HCT116 (cell line): Measurements from ENCODE around the gene BCO1. TPM values are rescaled to one million over a fixed set of nuclear protein-coding genes. Genes with fewer than 3 reads are reported as not detected.

Source experiments
- ATAC-seq: fragments of 200-7000 bp; cut with Tn5 transposase; 2 replicates; pipeline ENCODE4 v1.9.1; 2020; ENCODE audit warnings: mild to moderate bottlenecking, moderate library complexity
- BruUV-seq: library from RNA; stranded (reverse); fragments of 400-500 nt; replicated peaks from 2 replicates; lab custom pipeline; 2021; lab: Mats Ljungman, UMichigan
- CTCF ChIA-PET: fragments of 300-600 bp; sonication (Branson Sonifier 250); formaldehyde crosslinking; loops from one replicate; lab custom pipeline; 2021; ENCODE audit warnings: antibody characterized with exemption; lab: Charles Lee
- POLR2A ChIA-PET: fragments of 300-600, 350-600 bp; sonication (Branson Sonifier 250); formaldehyde crosslinking; loops from one replicate; lab custom pipeline; 2021; ENCODE audit warnings: antibody characterized with exemption; lab: Charles Lee
- RAD21 ChIA-PET, 2 experiments: fragments of 300-600 bp; sonication (Branson Sonifier 250); formaldehyde crosslinking; loops; one replicate each; lab custom pipeline; 2023; ENCODE audit warnings: low total read pairs in 2 of 2; ENCODE audit not compliant: uncharacterized antibody in 2 of 2, unreplicated experiment in 2 of 2, low non-redundant PET in 1 of 2; lab: Charles Lee
- DNase-seq: peaks from one replicate; pipeline ENCODE4 v3.0.0-alpha.2; 2010; ENCODE audit warnings: low read depth, low spot score
- H2AFZ ChIP-seq: fragments of 200-600 bp; shearing (Covaris generic), sonication (generic); 2 replicates; pipeline ENCODE4 v1.6.1; 2017; ENCODE audit warnings: low read depth, mixed run types, mixed read lengths, antibody characterized with exemption, low read length; ENCODE audit not compliant: poor library complexity, severe bottlenecking
- H3K27ac ChIP-seq: 2 replicates; pipeline ENCODE4 v1.5.1; 2012; ENCODE audit warnings: low read depth, low read length
- H3K27me3 ChIP-seq: fragments of 200-600 bp; sonication (generic); 2 replicates; pipeline ENCODE4 v1.6.1; 2016; ENCODE audit warnings: mixed run types, low read length, mixed read lengths; ENCODE audit not compliant: insufficient read depth
- H3K36me3 ChIP-seq, 2 experiments: fragments of 200-500 bp in 1 of 2; fragments of 200-600 bp in 1 of 2; sonication (Bioruptor generic) in 1 of 2; sonication (generic) in 1 of 2; 2 replicates each; pipeline versions ENCODE4 v1.5.1 to v1.6.1; 2014 to 2016; ENCODE audit warnings: low read length in 2 of 2, inconsistent platforms in 1 of 2, mixed read lengths in 1 of 2, mixed run types in 1 of 2; ENCODE audit not compliant: insufficient read depth in 2 of 2, control insufficient read depth in 1 of 2
- H3K4me1 ChIP-seq, 2 experiments: fragments of 200-600 bp in 1 of 2; sonication (generic) in 1 of 2; 2 replicates each; pipeline versions ENCODE4 v1.5.1 to v1.6.1; 2012 to 2017; ENCODE audit warnings: low read length in 2 of 2, inconsistent platforms in 1 of 2, mild to moderate bottlenecking in 1 of 2, mixed read lengths in 1 of 2, mixed run types in 1 of 2, moderate library complexity in 1 of 2; ENCODE audit not compliant: insufficient read depth in 2 of 2, control insufficient read depth in 1 of 2
- H3K4me2 ChIP-seq: fragments of 200-600 bp; sonication (generic); 2 replicates; pipeline ENCODE4 v1.6.1; 2017; ENCODE audit warnings: mixed run types, low read length, mixed read lengths
- H3K4me3 ChIP-seq, 2 experiments: fragments of 200-600 bp in 1 of 2; sonication (generic) in 1 of 2; replicated peaks in 1 of 2; 2 replicates each; pipeline ENCODE4 v1.5.1; 2011 to 2016; ENCODE audit warnings: low read length in 2 of 2, control low read depth in 1 of 2, low read depth in 1 of 2, mild to moderate bottlenecking in 1 of 2, mixed read lengths in 1 of 2, mixed run types in 1 of 2
- H3K79me2 ChIP-seq: fragments of 200-600 bp; sonication (generic); 2 replicates; pipeline ENCODE4 v1.6.1; 2017; ENCODE audit warnings: mild to moderate bottlenecking, mixed run types, low read length, moderate library complexity, mixed read lengths; ENCODE audit not compliant: insufficient read depth
- H3K9ac ChIP-seq: fragments of 200-600 bp; sonication (generic); 2 replicates; pipeline ENCODE4 v1.6.1; 2016; ENCODE audit warnings: low read length, mixed read lengths
- H3K9me2 ChIP-seq: fragments of 200-600 bp; sonication (generic), shearing (Covaris generic); 2 replicates; pipeline ENCODE4 v1.6.1; 2017; ENCODE audit warnings: mixed run types, mild to moderate bottlenecking, moderate library complexity; ENCODE audit not compliant: insufficient read depth
- H3K9me3 ChIP-seq, 2 experiments: fragments of 200-500 bp in 1 of 2; fragments of 200-600 bp in 1 of 2; sonication (Bioruptor generic) in 1 of 2; sonication (generic) in 1 of 2; 2 replicates each; pipeline ENCODE4 v1.6.1; 2014 to 2017; ENCODE audit warnings: low read length in 2 of 2, mixed read lengths in 2 of 2, inconsistent platforms in 1 of 2, low read depth in 1 of 2, mild to moderate bottlenecking in 1 of 2, mixed run types in 1 of 2, moderate library complexity in 1 of 2; ENCODE audit not compliant: control insufficient read depth in 1 of 2, insufficient read depth in 1 of 2
- H4K20me1 ChIP-seq: fragments of 200-600 bp; sonication (generic), shearing (Covaris generic); 2 replicates; pipeline ENCODE4 v1.6.1; 2017; ENCODE audit warnings: mixed run types, mild to moderate bottlenecking, moderate library complexity; ENCODE audit not compliant: insufficient read depth
- CBX3 ChIP-seq: IDR thresholded peaks from 2 replicates; pipeline ENCODE4 v1.6.1; 2012; ENCODE audit warnings: low read depth
- EGR1 ChIP-seq: IDR thresholded peaks from 2 replicates; pipeline ENCODE4 v1.6.1; 2012; ENCODE audit warnings: low read depth
- ELF1 ChIP-seq: IDR thresholded peaks from 2 replicates; pipeline ENCODE4 v1.6.1; 2012; ENCODE audit warnings: low read depth, borderline replicate concordance
- EZH2 ChIP-seq: fragments of 200-600 bp; sonication (generic); IDR thresholded peaks from 2 replicates; pipeline ENCODE4 v1.6.1; 2017; ENCODE audit warnings: antibody characterized with exemption, mixed run types
- FOSL1 ChIP-seq: IDR thresholded peaks from 2 replicates; pipeline ENCODE4 v1.6.1; 2012; ENCODE audit warnings: low read depth
- JUND ChIP-seq: IDR thresholded peaks from 2 replicates; pipeline ENCODE4 v1.6.1; 2012
- MAX ChIP-seq: IDR thresholded peaks from 2 replicates; pipeline ENCODE4 v1.6.1; 2012
- POLR2A ChIP-seq: IDR thresholded peaks from 2 replicates; pipeline ENCODE4 v1.7.0; 2011; ENCODE audit warnings: borderline replicate concordance; ENCODE audit not compliant: insufficient read depth, insufficient read length; ENCODE audit errors: extremely low read depth
- POLR2AphosphoS5 ChIP-seq: IDR thresholded peaks from 2 replicates; pipeline ENCODE4 v1.6.1; 2011; ENCODE audit warnings: mild to moderate bottlenecking, low read depth, low read length, moderate library complexity
- RAD21 ChIP-seq: IDR thresholded peaks from 2 replicates; pipeline ENCODE4 v1.6.1; 2012; ENCODE audit warnings: low read depth, mild to moderate bottlenecking
- SP1 ChIP-seq: IDR thresholded peaks from 2 replicates; pipeline ENCODE4 v1.6.1; 2012; ENCODE audit warnings: low read depth
- SRF ChIP-seq: IDR thresholded peaks from 2 replicates; pipeline ENCODE4 v1.6.1; 2012; ENCODE audit warnings: low read depth
- ZFX ChIP-seq: fragments of 450-650 bp; IDR thresholded peaks from 2 replicates; pipeline ENCODE4 v1.6.1; 2017
- ZNF274 ChIP-seq: fragments of 200-500 bp; sonication (Bioruptor generic); IDR thresholded peaks from 2 replicates; pipeline ENCODE4 v1.6.1; 2014; ENCODE audit warnings: mild to moderate bottlenecking, low read depth, low read length, inconsistent platforms
- intact Hi-C: fragments of 100-400 bp; cut with micrococcal nuclease; formaldehyde crosslinking; loops from 2 replicates; pipeline ENCODE4 v1.10.0; 2022
- total RNA-seq: library from RNA; stranded (reverse); gene quantifications from one replicate; pipeline ENCODE4 v1.2.1, GENCODE V29; 2021; ENCODE audit not compliant: unreplicated experiment

The BCO1 gene
- total RNA-seq, 1 experiment from 2014 or later = not detected

DNA sequence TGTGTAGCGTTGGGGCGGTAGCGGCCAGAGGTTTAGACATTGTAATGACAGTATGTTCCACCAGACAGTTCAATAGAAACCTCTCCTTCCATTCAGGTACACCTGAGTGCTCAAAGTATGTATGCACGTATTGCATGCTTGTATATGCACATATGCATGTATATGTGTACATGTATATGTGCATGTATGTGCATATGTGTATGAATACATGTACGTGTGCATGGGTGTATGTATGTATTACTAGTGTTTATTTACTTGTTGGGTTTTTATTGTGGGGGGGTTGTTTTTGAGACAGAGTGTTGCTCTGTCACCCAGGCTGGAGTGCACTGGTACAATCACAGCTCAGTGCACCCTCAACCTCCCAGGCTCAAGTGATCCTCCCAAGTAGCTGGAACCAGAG, 30.0 kb downstream of the BCO1 start:
- no peaks in the 10 kb centered on the region for H3K27me3 ChIP-seq
- intact Hi-C loops = no loop called here
- H3K9me2 ChIP-seq = no peaks in the 10 kb centered on the region
- no peak overlapping the region for H3K4me2 ChIP-seq
- no peak overlapping the region for H3K4me3 ChIP-seq
- H2AFZ ChIP-seq = no peak overlapping the region
- no peak for DNase-seq
- ChIA-PET CTCF (no interaction called here), RAD21 (no interaction called here), POLR2A (no interaction called here)
- TF ChIP-seq ZFX (no peak), JUND (no peak), ZNF274 (no peak), CBX3 (no peak), ELF1 (no peak), EZH2 (no peak), SP1 (no peak), POLR2AphosphoS5 (no peak), FOSL1 (no peak), POLR2A (no peak), RAD21 (no peak)
- H4K20me1 ChIP-seq = no peaks in the 10 kb centered on the region
- no TSS peak for BruUV-seq
- no peaks in the 10 kb centered on the region for H3K79me2 ChIP-seq
- no peaks in the 10 kb centered on the region for H3K36me3 ChIP-seq
- H3K9ac ChIP-seq = no peak overlapping the region
- no peaks in the 10 kb centered on the region for H3K9me3 ChIP-seq
- H3K27ac ChIP-seq = no peak overlapping the region
- ATAC-seq = no peak
- peaks cover 0 to 13% of the 10 kb centered on the region in 2 experiments; a peak in 2 of 4 replicates for H3K4me1 ChIP-seq

DNA sequence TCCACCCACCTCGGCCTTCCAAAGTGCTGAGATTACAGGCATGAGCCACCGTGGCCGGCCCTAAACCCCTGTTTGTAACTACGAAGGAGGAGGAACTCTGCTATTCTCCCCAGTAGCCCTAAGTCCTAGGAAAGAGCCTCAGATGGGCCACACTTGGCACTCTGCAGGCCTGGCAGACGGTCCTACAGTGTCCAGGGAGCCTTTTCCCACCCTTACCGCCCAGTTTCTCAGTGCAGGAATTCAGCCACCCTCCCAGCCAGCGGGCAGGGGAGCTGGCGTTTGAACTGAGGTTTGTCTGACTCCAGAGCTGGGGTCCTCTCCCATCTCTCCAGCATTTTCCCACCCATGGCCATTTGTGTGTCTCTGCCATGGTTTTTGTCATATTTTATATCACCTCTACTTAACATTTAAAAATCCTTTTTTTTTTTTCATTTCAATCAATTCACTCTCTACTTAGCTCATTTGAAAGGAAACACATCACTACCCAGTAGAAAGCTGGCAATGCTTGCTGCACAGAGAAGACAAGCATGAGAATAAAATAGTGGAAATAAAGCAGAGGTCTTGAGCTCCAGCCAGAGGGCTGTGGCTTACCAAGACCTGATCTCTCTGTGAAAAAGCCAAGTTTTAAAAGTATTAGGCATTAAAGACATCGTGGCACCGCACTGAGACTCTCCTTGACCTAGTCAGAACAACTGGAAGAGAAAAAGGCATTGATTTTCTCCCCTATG, 34.9 kb downstream of the BCO1 start:
- CTCF ChIA-PET = interaction anchor here (2.3 to 2.6 kb wide), 2 partner anchors 9 to 12 kb away, joined by 7 to 8 read pairs; no protein-coding TSS in a partner anchor
- RAD21 ChIA-PET = no interaction called here
- BruUV-seq = no TSS peak

More for the DNA sequence above, 34.9 kb downstream of the BCO1 start:
- no peak overlapping the region for H2AFZ ChIP-seq
- TF ChIP-seq MAX (no peak), EZH2 (no peak), SP1 (no peak), SRF (no peak), EGR1 (no peak), POLR2AphosphoS5 (no peak), ZFX (no peak)
- TF ChIP-seq, all 23 proteins: peak for 0
- ATAC-seq = no peak
- Histone ChIP-seq H3K36me3 (no peaks in the 10 kb centered on the region), H3K9ac (no peak overlapping the region), H3K9me3 (no peaks in the 10 kb centered on the region), H3K4me2 (no peak overlapping the region), H3K4me3 (no peak overlapping the region), H3K27me3 (no peaks in the 10 kb centered on the region), H4K20me1 (no peaks in the 10 kb centered on the region), H3K9me2 (no peaks in the 10 kb centered on the region), H3K27ac (no peak overlapping the region), H3K4me1 (peaks cover 7 to 11% of the 10 kb centered on the region in 2 experiments; a peak in 2 of 4 replicates), H3K79me2 (no peaks in the 10 kb centered on the region)
- DNase-seq = no peak
- POLR2A ChIA-PET = no interaction called here
- intact Hi-C loops = no loop called here
